ENCODE measurements around the gene ZNF521.

ZNF521 gene

DNA sequence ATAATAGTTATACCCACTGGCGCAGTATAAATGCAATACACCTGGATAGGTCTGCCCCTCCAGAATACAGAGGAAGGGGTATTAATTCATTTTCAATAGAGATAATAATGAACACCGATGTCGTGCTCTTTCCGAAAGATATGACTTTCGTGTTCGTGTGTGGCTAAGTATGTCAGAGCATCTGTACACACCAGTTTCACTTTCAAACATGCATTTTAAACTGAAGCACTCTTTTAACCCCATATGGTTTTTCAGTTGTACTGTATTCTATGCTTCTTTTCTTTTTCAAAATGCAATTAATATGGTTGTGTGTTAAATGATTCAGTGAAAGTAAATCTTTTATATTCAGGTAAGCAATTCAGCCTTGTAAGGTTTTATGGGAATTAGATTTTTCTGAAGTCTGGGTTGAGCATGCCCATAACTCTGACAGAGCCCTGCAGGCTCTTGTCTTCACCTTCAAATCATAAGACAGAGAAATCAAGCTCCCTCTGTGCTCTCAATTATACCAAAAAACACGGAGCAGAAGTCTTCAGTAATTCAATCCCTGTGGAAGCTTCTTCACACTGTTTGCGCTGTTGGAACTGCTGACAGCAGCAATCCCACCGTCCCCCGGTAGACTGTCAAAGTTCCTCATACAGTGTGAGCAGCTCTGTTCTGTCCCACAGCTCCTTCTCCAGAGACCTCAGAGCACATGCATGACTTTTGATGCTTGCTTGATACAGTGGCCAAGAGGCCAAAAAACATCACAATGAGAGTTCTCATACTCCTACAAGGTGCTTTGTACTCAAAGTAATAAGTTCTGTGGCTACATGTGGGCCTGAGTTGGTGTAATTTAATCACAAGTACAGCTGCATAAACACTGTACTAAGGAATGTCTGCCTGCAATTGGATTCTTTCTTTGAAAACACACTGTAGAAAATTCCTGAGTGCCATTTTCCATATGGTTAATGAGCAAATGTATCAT is 186.8 kb downstream of the ZNF521 start:
- no peak for DNase-seq

DNA sequence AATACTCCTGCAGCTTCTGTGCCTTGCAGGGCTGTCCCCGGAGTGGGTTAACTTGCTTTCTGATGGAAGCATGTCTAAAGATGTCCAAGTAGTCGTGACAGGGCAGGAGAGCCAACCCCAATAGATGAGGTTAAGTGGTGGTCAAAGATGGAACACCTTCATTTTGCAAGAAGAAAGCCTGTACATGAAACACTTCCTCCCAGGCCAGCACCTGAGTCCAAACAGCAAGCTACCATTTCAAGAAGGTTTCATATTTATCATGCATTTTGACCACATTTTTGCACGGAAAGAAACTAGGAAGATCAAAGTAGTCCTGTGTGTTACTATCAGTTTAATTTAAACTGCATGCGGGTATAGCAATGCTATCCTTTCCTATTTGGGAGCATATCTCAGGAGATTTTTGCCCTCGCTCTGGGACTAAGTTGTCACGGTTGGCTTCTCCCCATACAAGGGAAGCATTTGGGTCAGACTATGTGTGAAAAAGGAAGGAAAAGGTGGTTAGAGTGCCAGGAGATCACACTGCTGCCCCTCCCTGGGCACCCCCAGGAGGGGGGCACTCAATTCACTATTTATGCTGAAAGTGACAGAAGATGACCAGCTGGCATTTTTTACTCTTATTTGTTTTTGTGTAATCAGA is 187.6 kb downstream of the ZNF521 start:
- no peak for DNase-seq

DNA sequence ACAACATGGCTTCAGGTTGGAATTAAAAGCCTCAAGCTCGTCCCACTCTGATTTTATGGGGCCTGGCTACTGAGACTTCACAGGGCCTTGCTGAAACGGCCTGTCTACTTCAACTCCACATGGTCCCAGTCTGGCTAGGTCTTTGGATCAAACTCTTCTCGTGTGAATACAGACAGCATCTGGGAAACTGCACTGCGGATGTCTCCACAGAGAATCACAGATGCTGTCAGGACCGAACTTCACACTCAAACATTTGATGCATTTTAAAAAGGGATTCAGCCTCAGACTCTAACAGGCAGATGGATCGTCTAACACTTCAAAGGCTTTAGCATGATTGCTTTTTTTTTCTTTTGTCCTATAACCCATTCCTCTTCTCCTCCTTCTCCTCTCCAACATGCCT is 198.5 kb downstream of the ZNF521 start:
- DNase-seq = no peak

DNA sequence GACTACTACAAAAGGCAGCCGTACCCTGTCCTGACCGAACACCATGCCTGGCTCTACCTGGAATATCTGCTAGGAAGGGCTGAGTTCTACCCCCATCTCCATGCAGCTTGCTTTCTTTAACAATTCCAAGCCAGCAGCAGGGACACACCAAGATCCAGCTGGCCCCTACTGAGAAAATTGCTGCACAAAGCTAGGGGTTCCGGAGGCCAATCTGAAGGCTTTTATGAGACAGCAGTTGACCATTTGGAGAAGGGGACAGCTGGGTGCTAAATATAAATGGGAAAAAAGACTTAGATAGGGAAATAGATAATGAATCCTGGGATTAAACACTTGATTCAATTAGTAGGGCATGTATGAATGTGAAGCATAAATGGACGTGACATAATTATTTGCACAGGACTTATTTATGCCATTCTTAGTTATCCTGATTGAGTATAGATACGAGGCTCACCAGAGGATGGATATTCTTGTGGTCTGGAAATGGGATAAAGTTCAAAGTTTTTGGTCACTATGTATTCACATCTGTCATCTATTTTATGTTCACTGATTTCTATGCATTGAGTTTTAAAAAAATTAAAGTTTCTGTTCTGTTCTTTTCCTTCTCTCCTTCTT is 204.0 kb downstream of the ZNF521 start:
- peak; percentile 56 for DNase-seq

DNA sequence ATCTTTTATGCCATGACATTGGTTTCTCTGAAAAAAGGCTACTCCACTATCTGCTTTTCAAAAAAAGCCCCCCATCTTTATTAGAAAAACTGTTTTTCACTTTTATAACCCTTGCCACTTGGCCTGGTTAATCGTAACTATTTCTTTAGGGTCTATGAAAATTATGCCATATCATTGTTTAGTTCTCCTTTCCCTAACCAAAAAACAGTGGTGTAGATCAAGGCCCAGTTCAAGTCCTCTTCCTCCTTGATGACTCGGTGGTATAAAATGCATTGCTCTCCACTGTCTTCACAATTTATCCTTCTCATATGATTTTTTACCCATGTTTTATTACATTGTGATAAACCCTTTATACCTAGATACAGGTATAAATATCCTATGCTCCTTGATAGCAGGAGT is 205.5 kb downstream of the ZNF521 start:
- DNase-seq = no peak

DNA sequence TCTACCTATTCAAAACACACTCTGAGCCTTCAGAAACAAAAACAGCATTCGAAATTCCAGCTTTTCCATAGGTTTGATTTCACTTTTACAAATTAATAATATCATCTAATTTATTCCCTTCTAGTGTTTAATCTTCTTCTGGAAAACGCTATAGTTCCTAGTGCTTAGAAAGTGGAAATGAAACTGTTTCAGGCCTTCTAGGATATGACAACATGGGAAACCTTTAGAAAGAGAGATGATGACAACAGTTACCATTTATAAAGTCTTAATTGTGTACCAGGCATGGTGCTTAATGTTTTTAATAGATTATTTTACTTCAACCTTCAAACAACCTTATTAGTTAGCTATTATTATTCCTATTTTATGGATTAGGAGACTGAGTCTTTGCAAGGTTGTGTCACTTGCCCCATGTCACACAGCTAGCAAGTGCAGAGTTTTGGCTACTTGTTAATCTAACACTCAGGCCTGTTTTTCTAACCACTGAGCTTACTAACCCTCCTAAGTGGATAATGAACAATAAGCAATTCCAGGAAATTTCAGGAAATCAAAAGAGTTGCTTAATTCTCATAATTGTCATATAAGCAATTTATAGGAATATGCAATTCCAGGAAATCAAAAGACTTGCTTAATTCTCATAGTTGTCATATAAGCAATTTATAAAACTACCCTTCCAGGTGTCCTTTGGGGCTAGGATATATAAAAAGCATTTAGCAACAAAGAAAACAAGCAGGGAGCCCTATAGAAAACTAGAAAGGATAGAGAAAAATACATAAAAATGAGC is 206.0 kb downstream of the ZNF521 start:
- no peak for DNase-seq

DNA sequence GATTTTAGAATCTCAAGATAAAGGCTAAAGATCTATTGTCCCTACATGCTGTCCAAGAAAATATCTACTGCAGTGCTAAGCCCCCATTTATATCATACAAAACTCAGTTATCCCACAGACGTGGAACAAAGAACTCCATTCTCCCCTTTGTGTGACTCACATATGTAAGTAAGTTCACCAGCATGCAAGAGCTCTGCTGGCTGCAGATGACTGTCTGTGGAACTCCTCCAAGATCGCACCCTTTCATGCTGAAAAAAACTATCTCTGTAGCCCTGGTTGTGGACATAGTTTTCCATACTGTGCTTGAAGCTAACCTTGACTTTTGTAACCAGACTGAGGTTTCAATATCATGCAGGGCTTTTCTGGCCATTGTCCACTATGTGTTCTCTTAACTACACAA is 207.1 kb downstream of the ZNF521 start:
- DNase-seq = no peak

DNA sequence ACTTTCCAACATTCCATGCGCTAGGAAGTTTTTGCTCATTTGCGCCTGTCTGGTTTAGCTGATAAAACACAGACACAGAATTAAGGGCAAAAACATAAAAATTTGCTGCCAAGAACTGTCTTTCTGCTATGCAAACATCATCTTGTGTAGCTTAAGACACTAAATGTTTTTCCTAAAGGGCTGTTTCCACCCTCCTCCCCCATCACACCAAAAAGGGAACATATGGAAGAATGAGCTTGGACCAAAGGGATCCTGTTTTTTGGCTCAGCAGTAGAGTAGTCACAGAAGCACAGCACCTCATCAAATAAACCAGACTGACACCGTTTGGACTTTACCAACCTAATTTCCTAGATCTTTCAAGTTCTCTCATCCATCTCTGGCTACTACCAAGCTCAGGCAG is 210.1 kb downstream of the ZNF521 start:
- DNase-seq = no peak

DNA sequence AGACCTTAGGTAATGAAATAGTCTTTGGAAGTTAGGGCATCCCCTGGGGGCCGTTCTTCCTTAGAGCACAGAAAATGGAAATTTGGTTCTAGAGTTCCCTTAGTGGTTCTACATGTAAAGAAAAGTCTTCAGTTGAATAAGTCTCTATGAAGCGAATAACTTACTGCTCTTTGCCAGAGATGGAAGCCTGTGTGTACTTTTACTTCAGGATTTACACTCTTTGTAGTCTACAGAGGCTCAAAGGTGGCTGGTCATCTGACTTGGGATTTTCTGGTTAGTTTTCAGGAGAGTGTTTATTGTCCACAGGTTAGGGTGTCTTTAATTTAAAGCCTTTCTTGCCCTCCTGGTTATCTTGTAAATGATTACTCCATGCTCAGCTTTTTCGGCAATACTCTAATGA is 210.6 kb downstream of the ZNF521 start:
- no peak for DNase-seq

DNA sequence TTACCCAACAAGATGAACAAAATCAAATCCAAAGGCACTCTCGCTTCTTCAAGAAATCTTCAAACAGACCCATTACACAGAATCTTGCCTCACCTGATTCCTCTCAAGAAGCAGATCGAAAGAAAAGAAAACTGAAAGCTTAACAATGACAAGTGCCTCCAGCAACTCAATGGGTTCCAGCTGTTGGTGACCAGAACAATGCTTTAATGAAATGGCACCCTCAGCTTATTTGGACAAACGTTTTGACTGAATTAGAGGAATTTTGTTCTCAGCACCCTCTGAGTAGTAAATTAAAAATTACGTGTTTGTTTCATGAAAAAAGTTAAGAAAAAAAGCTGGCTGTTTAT is 211.0 kb downstream of the ZNF521 start:
- DNase-seq = no peak

DNA sequence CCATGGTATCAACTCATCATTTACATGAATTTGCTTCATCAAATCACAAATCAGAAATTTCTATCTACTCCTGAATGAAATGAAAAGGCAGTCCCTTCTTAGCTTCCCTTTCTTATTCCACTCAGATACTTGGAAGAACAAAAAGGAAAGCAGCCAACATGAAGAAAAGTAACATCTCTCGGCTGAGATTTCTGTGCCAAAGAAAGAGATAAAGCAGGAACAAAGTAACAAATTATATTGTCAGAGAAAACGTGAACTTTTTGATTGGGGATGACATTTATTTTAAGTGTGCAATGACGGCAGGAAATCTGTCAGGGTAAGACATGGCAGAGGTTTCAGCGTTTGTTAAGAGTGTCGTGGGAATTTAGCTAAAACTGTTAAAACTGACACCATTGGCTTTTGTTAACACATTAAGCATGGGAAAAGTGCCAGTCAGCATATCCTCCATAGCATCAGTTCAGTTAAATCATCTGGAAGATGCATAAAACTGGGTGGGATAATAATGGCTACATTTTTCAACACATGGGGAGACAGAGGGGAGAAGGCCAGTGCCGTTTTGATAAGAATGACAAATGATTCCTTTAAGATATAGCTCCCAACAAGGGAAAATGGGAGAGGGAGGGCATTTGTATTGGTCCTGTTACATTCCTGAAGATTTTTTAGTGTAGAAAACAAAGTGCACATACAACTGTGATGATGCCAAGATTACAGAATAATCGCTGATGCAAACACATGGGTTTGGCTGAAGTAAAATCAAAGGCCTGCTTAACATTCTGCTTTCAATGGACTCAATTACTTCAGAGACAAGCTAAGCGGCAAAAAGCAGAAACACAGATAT is 211.6 kb downstream of the ZNF521 start:
- no peak for DNase-seq

DNA sequence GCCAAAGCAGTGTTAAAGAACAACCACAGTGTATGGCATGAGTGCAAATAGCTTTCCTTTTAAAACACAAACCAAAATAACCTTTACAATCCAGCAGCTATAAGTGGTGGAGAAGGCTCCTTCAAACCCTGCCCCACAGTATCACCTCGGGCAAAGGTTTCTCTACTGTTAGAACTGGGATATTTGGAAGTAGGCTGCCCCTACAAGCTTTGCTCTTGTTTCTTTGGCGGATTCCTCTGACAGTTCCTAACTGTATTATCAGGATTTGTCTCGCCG is 214.8 kb downstream of the ZNF521 start:
- DNase-seq = no peak

DNA sequence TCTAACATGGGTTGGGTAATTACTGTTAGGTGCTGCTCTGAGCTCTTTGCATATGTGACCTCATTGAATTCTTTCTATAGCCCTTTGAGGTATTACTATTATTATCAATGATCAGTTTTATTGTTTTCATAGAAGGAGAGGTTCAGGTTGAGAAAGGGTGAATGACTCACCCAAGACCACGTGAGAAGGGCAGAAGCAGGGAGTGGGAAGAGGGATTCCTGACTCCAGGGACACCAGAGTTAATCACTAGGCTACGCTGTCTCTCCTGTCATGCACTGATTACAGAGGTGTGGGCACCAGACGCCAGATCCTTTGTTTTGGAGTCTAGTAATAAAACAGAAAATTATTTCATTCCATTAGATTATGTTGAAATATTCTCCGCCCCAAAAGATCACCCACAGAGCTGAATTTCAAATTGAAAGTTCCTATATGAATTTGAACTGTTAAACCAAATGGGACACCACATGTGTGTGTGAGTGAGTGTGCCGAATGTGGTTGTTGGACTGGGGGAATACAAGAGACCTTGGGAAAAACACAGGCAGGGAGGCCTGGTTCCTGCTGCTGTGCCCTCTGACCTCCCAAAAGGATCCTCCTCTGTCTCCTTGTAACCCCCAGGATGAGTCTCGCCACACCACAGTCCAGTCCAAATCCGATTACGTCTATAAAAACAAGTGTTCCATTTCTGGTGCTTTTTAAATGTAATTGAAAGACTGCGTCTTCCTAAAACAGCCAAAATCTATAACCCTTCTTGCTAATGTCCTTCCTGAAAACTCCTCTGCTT is 215.4 kb downstream of the ZNF521 start:
- DNase-seq = no peak

DNA sequence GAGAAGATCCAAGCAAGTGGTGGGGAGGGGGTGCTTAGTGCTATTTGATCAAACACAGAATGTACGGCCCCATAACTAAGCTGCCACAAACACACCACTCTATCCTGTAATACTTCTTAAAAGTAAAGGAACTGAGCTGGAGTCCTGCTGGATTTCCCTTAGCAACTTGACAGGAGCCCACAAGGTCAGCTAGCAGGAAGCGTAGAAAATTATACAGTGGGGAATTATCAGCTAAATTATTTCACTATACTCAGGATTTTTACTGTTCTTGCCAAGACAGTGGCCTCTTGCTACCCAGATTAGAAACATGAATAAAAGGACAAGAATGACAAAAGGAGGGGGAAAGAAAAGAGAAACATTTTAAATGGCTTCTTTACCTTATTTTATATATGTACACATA is 217.1 kb downstream of the ZNF521 start:
- DNase-seq = no peak

DNA sequence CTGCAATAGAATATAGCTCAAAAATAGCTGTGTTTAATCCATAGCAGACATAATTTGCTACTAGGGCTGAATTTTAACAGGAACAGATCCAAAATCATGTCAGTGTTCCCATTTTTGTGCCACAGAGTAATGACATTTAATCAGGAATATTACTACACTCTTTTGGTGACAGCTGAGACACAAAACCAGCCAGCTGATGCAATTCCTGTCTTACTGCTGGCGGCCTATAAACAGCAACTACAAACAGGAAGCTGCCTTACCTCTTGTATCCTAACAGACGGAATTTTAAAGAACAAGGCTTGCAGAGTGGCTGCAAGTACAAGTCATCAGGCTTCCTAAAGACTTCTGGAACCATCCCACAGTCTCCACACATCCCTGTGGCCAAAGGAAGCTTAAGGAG is 218.1 kb downstream of the ZNF521 start:
- DNase-seq = no peak

DNA sequence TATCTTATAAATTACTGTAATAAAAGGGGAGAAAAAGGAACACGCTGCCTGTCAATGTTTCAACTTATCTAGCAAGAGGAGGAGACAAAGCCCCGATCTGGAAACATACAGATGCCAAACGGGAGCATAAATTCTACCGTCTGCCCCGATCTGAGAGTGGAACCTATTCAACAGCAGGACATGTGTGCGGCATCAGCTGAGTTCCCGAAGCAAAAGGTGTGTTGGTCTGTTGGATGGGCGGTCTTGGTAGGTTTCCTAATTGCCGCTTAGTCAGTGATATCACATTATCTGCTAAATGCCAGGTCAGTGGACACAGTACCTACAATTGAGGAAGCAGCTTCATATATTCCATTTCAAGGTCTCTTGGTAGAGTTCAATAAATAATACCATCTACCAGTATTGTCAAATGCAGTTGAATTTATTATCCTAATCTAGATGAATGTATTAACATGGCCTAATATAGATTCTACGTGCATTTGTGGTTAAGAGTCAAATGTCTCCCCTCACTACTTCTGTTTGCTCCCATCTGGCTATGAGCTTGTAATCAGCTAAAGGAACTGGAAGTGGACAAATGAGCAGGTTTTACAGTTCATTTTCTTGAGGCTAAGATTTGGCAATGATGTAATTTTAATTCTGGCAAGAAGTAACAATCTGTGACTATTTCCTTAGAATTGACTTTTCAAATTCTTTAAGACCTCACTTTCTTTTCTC is 219.0 kb downstream of the ZNF521 start:
- DNase-seq = no peak

DNA sequence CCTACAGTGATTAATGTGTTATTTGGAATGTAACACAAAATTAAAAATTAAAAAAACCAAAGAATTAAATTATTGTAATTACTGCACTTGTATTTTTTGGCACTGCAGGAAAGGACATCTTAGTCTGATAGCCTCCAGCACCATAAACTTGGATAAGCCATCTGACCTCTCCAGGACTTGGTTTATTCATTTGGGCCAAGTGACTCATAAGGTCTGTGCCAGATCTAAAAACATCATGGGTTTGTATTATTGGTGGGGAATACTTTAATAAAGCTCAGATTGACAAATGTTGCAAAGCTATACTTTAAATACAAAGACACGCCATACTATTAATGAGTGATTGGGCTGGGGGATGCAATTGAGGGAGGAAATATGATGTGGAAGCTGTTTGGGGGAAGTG is 225.2 kb downstream of the ZNF521 start:
- no peak for DNase-seq

DNA sequence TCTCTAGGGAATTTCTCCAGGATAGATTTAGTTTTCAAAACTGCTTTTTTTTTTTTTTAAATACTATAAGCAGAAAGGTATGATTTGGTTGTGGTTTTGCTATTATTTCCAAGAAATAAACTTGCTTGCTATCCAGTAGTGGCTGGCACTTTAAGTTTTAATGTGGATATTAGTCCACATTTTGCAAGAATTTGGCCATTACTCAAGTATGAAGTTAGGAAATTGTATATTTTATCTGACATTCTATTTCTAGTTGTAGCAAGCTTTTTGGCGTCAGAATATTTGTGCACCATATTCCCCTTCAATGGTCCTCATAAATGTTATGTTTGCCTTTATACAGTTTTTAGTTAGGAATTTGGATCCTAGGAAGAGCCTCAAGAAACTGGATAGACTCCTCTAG is 226.3 kb downstream of the ZNF521 start:
- DNase-seq = no peak

DNA sequence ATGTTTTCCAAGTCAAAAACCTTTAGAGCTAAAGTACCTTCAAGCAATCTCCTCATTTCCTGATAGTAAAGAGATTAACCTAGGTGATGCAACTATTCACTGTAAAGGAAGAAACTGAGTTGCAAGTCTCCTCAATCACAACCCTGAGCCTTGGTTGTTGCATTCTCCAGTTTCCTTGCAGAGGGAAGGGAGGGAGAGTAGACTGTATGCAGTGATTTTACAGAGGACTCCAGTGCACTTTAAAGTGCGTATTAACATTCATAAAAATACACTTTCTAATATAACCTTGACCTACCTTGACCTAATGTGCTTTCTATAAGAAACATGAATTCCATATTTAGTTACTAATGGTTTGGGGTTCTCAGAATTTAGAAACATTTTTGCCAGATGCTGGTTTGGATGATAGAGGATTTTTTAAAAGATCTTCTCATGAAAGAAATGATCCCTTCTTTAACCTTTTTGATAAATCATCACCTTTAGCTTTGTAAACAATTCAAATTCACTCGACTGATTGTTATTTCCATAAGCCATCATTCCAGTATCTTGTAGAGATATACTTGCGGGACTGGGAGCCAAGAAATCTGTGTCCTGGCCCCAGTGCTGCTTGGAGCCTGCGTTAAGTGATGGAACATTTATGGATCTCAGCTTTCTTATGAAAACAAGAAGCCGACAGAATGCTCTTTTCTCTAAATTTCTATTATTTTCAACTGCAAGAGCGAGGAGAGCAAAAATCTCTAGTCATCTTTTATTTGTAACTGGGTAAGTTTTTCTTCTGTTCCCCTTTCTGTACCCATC is 228.3 kb downstream of the ZNF521 start:
- DNase-seq = no peak

DNA sequence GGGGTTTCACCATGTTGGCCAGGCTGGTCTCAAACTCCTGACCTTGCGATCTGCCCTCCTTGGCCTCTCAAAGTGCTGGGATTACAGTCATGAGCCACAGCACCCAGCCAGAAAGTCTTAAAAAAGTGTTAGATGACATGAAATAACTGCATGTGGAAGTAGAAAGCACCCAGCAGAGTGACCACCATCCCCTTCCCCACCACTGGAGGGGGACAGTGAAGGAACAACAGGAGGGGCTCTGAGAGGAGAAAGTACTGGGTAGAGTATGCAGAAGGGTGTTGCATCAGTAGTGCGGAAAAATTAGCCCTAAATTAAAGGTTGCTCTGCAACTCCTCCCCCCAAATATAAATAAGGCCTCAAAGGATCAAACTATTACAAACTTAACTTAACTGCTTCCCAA is 230.5 kb downstream of the ZNF521 start:
- DNase-seq = no peak

Measured in NCI-H82 (cell line).